OCI-M1 (cell line): ENCODE results near the gene SLC7A10.

ENCODE experiments used
- DNase-seq: peaks from one replicate; lab custom pipeline; 2025; lab: John Stamatoyannopoulos, UW

Gene SLC7A10

DNA sequence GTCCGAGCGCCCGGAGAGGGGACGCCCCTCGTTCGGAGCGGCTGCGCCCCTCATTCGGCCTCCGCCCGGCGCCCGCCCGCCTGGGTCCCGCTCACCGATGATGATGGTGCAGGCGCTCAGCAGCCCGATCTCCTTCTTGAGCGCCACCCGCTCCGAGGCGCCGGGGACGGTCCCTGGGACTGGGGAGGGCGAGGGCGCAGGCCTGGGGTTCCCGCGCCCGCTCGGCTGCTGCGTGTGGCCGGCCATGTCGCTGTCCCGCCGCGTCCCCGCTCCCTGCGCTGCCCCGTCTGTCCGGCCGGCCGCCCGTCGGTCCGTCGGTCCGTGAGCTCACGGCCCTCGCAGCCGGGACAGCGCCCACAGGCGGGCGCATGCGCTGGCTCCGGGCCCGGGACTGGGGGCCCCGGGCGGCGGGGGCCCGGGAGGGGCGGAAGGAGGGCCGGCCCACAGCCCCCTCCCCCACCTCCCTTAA lies at the start of gene SLC7A10:
SLC7A10 (minus strand) TSS at position 393 of the 469 bp plus-strand sequence; CDS start at position 246, 147 bp downstream.
- no peak for DNase-seq

DNA sequence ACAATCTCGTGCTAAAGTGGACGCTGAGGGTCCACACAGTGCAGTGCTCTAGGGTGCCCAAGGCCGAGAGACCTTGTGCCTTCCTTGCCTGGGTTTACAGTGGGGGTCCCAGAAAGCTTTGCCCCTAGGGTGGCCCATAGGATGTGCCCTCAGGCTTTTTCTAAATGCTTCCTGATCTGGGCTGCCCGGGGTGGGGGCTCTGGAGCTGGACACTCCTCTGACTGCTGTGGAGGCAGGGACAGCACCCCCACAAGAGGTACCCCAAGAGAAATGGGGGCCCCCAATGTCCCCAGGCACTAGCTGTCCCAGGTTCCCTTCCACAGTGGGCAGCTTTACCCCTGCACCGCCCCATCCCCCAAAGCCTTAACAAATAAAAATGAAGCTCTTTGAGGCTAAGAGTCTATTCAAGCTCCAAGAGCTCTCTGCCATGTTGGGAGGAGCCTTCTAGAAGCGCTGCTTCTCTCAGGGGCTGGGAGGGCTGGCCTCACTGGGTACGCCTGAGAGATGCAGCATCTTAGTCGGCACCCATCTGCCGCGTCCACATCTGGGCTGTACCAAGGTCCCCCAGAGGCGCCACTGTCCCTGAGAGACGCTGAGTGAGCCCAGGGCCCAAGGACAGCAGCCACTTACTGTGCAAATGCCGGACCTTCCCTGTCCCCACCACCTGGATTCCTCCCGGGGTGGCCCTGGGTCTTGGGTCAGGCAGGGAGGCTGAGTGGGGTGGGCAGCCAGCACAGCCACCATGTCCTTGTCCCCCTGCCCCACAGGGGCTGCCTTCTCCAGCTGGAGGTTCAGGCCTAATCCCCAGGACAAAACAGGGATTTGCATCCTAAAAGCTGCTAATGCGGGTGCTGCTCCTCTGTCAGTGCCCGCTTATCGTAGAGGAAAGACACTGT lies 49.3 kb upstream of the SLC7A10 start:
- no peak for DNase-seq

DNA sequence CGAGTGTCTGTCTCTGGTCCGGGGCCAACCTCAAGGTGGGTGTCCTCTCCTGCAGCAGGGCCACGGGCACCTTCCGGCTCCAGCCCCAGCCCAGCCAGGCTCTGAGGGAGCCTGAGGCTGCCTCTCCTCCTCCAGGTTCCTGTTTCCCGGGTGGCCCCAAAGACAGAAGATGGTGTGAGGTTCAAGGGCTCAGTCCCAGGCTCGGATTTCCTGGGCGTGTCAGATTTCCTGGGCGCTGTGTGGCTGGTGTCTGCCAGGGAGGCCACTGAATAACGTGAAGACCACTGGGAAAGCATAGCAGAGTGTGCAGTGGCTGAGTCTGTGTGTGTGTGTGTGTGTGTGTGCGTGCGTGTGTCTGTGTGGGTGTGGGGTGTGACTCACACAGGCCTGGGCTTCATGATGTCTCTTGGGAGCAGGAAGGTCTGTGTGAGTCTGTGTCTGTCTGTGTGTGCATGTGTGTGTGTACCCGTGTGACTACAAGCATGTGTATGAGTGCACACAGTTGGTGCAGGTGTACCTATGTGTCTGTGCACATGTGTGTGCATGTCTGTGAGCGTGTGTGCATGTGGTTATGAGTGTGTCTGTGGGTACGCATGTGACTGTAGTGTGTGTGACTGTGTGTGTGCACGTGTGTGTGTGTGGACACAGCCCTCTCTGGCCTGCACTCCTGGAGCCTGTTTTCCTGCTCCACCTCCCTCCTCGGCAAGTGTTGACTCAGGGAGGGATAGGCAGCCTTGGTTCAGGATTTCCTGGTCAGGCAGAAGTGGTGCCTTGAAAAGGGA lies 48.4 kb upstream of the SLC7A10 start:
- peak; percentile 38 for DNase-seq

DNA sequence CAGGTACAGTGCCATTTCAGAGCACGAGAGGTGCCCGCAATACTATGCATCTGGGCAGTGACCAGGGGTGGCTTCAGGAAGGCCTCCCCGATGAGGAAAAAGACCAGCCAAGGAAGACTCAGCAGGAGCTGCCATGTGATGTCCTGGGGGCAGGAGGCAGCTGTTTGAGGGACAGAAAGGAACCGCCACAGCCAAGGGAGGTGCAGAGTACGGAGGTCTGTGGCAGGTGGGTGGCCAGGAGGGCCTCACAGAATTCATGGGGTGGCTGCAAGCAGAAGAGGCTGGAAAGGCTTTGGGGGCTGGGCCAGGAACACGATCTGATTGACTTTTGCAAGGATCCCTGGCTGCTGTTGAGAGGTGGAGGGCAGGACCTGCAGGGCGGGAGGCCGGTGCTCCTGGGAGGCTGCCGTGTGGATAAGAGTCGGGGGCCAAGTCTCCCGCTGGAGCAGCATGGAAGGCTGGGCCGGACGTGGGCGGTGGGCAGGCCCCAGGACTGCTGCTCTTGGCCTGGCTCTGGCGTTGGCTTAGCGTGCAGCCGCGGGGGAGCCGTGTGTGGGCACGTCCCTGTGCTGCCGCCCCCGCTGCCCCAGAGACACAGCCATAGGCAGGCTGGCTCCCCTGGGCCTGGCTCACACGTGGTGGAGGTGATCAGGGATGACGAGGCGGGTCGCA lies 47.6 kb upstream of the SLC7A10 start:
- DNase-seq: no peak

DNA sequence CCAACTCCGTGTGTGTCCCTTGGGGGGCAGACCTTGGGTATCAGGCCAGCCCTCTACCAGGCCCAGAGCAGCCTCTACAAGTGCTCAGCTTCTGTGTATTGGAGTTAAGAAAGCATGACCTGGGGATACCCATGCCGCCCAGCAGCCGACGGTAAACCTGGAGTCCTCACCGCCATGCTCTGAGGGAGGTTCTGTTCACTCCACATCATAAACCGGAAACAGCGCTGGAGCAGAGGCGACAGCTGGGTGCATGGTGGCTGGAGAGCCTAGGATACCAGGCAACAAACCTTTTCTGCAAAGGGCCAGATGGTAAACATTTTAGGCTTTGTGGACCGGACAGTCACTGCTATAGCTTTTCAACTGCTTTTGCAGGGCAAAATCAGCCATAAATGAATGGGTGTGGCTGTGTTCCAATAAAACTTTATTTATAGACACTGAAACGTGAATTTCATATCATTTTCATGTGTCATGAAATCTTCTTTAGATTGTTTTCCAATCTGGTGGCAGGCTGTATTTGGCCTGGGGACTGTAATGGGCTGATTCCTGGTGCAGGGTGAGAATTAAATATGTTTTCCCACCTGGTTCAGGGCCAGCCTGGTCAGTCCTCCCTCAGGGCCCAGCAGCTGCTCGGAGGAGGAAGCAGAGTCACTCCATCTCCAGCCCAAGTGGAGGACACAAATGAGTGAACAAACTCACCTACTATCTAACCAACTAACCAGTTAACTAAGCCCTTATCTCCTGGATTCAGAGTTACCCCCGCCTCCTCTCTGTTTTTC lies 45.8 kb upstream of the SLC7A10 start:
- DNase-seq: no peak

DNA sequence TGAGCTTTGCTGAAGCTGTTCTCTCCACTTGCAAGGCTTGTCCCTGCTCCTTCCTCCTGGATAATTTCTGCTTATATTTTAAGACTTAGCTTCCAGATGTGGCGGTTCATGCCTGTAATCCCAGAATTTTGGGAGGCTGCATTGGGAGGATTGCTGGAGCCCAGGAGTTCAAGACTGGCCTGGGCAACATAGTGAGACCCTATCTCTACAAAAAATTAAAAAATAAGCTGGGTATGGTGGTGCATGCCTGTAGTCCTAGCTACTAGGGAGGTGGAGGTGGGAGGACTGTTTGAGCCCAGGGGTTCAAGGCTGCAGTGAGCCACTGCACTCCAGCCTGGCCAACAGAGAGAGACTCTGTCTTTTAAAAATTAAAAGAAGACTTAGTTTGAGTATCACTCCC lies 45.1 kb upstream of the SLC7A10 start:
- DNase-seq: no peak

DNA sequence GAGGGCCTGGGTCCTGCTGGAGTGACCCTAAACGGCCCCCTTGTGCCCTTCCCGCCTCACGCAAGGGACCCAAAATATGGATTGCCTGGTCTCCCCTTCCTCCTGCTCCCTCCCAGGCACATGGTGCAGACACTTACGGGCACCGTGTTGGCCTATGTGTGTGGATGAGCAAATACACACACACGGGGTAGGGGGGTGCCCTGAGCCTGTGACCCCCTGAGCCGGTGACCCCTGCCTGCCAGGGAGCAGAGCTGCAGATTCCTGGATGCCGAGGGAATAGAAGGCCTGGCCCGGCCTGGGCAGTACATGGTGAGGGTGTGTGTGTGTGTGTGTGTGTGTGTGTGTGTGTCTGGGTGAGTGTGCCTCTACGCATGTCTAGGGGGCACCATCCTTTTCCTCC lies 43.4 kb upstream of the SLC7A10 start:
- no peak for DNase-seq

DNA sequence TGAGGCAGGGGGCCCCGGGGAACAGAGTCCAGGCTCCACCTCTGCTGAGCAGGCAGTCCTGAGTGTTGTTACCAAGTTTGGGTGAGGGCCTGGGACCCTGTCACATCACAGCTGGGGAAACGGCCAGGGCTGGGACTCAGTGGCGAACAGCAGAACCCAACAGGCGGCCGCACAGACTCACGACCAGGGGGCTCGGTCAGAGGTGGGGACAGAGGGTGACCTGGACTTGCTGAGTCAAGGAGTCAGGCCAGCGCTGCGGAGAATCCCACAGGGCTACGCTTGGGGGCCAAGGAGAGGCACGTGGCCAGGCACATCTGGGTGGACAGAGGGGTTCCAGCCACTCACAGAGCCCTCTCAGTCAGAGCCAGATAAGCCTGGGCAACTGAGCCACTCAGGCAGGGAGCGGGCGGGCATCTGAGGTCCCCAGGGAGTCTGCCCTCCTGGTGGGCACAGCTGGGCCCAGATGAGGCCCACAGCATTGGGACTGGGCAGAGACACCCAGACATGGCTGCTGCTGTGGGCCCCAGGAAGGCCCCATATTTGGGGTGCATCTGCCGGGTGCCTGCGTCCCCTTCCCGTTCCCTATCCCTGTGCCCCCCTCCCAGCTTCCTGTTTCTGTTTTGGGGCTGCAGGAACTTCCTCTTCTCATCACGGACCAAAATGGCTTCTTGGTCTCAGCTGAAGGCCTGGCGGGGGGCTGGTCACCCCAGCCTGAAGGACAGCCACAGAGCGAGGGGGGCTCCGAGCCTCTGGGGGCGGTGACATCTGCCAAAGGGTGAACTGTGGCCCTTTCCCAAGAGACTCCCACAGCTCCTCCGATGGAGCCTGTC lies 42.7 kb upstream of the SLC7A10 start:
- DNase-seq: no peak

DNA sequence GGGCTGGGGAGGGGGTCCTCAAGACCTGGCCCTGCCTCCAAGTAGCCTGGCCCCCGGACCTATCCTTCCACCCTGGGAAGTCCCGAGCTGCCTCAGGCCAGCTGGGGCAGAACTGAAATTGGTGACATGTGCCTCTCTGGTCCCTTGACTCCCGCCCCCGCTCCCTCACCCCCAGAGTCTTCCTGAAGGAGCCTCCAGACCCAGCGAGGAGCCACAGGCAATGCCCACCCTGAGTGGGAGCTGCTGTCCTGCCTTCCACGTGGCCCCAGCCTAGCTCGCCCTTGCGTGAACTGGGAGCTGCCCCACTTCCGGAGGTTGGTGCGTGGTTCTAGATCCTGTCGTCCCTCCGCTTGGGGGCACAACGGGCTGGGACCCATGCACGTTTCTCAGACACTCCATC lies 42.1 kb upstream of the SLC7A10 start:
- DNase-seq: no peak

DNA sequence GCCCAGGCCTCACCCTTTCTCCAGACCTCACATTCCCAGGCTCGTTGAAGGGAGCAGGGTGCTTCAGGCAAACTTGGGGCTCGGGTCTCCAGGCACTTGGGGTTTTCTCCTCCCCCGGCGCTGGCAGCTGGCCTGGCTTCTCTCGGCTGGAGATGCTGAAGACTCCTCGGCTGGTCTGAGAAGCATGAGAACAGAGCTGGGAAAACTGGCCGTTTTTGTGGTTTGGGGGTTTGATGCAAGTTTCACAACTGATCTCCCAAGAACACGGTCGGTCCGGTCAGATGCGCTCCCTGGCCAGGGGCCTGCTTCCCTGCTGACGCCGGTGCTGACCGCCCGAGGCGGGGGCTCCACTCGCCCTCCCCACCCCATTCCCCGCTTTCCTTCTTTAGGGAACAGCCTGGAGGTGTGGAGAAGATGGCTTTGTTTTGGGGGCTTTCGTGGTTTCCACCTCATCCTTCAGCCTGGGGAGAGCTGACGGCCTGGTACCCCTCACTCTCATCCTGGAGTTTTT lies 41.4 kb upstream of the SLC7A10 start:
- DNase-seq: peak; percentile 46

DNA sequence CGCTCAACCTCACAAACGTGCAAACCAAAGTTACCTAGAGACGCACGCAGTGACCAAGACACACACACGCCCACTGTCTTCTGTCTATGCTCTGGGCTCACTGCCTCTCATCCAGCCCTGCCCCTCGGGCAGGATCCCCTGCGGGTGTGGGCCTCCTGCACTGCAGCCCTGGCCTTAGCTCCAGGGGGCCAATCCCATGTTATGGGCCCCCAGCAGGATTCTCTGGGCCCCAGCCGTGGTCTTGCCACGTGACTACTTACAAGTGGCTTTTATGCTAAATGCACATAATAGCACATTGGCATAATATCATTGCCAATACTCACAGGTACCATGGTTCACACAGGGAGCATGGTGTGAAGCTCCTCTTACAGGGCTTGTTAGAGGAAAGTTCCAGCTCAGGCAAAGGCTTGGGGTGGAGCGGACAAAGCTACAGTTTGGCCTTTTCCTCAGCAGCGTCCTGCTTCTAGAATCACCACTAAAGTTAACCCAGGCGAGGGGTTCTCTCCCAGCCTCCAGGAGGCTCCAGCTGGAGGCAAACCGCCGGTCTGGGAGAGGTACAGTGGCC lies 39.3 kb upstream of the SLC7A10 start:
- DNase-seq: no peak

DNA sequence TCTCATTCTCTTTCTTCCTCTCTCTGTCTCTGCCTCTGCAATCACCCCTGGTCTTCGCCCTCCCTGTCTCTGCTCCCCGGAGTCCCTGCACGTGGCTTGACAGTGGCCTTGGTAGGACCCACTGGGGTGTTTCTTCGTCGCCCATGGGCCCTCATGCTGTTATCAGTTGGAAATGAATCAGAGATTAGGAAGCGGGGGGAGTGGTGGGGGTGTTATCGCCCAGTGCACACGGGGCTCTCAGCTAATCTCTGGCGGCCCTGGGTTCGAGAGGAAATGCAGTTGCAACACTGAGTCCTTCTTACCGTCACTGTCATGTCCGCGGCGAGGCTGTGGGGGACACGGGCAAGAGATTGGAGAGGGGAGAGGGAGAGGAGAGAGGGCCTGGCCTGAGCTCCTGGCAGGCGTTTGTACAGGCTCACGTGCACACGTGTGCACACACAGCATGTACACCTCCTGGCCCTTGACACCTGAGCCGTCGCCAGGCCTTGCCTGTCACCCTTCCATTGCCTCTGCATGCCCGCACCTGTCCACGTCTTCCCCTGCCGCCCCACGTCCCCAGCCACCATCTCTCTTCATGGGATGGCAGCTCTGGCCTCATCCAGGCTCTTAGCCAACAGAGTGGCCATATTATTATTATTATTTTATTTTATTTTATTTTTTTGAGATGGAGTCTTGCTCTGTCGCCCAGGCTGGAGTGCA lies 37.8 kb upstream of the SLC7A10 start:
- peak; percentile 73 for DNase-seq

DNA sequence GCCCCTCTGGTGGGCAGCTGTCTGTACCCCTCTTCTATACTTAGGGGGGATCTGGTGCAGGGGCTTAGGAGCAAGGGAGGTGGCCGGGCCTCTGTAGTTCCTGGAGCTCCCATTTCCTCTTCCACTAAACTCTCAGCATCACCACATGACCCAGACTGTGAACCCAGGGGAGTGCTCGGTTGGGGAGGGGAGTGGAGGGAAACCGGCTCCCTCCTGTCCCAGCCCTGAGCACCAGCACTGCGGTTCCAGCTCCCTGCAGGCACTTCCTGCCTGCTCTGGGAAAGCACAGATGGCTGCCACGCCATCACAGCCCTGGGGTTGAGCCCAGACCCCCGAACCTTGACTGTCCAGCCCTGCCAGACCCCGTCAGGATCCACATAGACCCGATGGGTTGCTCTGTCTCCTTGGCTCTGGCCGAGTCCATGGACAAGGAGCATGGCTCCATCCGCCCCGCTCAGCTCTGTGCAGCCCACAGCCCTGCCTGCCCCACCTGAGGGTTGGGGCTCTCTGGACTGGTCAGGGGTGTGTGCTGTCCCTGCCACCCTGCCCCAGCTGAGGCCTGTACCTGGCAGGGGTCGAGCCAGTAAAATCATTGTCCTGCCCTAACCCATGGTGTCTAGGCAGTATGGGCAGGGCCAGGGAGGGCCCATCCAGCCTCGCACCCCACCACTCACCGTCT lies 36.0 kb upstream of the SLC7A10 start:
- peak; percentile 36 for DNase-seq

DNA sequence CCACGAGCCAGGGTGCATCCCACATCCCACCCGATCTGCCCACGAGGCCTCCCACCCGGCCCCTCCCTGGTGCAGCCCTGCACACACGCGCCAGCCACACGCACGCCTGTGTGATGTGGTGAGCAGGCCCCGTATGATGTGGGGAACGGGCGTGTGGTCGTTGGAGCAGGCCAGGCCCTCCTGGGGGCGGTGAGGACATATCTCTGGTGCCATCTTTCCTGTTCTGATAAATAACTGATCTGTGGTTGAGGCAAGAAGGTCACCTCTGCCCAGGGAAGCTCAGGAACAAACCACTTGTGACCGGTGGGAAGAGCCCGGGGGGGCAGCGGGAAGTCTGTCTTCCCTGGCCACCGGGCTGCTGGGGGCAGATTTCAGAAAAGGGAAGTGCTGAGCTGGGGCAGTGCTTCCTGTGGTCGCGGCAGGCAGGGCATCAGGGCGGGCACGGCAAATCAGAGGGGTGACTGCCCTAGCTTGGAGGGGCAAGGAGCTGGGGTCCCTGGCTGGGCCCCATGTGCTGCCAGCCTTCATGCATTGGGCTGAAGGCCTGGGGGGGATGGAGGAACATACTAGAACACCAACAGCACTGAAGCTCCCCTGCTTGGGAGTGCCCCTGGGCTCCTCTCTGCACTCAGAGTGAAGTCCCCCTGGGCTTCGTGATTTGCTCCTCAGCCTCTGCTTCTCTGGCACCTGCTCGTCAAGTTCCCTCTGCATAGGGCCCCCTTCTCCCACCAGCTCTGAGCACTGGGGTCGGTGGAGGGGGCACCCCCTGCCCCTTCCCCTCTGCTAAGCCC lies 35.2 kb upstream of the SLC7A10 start:
- DNase-seq: peak; percentile 77

DNA sequence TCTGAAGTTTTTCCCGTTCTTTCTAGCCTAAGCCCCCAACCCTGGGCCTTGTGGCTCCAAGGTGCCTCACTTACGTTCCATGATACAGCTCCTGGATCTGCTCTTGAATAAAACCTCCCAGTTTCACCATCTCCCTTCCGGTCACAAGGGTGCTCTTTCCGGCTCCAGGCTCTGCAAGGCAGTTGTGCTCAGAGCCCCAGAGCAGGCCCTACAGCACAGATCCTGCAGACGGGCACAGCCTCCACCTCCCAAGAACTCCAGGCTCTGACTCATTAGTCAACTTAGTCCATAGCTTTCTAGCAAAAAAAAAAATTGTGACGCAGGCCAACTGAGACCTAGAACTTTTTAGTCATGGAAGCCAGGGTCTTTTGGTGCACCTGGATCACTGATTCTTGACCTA lies 33.9 kb upstream of the SLC7A10 start:
- DNase-seq: no peak

DNA sequence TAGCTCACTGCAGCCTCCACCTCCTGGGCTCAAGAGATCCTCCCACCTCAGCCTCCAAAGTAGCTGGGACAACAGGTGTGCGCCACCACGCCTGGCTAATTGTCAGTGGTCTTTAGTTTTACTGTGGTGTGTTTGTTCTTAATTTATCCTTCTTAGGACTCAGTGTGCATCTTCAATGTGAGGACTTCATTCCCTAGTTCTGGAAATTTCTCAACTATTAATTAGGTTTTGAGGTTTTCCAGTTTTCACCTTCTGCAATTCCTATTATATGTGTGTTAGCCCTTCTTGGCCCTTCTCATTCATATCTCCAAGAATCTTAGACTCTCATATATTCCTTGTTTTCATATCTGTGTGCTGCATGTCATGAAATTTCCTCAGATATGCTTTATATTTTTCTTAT lies 32.2 kb upstream of the SLC7A10 start:
- DNase-seq: no peak

DNA sequence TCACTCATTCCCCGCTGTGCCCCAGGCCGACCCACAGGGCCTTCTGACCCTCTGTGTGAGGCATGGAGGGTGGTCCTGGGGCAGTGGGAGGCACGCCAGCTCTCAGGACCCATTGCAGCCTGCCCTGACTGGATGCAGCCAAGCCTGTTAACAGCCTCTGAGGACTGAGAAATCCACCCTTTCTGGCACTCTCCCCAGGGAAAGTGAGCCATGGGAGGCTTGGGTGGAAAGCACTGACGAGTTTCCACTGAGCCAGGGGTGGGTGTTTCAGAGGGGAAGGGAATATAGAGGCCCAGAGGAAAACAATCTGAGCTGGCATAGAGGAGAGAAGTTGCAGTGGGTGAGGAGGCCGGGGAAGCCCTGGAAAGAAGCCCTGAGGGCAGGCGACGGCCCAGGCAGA lies 30.6 kb upstream of the SLC7A10 start:
- DNase-seq: no peak

DNA sequence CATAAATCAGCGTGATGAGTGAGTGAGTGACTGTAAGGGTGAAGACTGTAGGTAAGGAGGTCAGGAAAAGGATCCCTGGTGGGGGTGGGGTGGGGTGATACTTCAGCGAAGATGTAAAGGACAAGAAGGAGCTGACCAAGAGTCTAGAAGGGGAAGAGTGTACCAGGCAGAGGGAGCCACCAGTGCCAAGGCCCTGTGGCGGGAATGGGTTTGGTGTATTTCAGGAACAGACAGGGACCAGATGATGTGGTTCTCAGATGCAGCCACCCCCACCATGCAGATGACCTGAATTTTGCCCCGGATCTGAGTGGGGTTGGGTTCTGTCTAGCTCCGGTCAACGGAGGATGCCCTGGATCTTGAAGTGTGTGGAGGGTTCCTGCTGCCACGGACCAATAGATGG lies 30.1 kb upstream of the SLC7A10 start:
- no peak for DNase-seq
